ENCODE results near the gene COG6. TPM values are rescaled to one million over a fixed set of nuclear protein-coding genes. Genes with fewer than 3 reads are reported as not detected.

Gene COG6
- total RNA-seq, 1 experiment from 2014 or later = 23.7 TPM

- no peak overlapping the region for H3K4me3 Mint-ChIP-seq (ENCODE audit: low read depth, unreplicated experiment)
- no peaks in the 10 kb centered on the region for H3K4me1 Mint-ChIP-seq (ENCODE audit: low read depth, unreplicated experiment)
- peaks cover 6% of the 10 kb centered on the region for H3K9me3 Mint-ChIP-seq (ENCODE audit: low read depth, unreplicated experiment)
- CTCF ChIA-PET = no interaction called here
- no peaks in the 10 kb centered on the region for H3K27me3 Mint-ChIP-seq (ENCODE audit: unreplicated experiment)
- intact Hi-C loops (cut with micrococcal nuclease; ENCODE audit: unreplicated experiment) = loop anchor here (10.0 kb wide), 1 partner anchor 127 kb away; no protein-coding TSS in a partner anchor
- no TSS peak for BruUV-seq (replicated peaks)
- no peak overlapping the region for H3K27ac Mint-ChIP-seq (ENCODE audit: unreplicated experiment)
- no peak for DNase-seq
- no peak for TF ChIP-seq CTCF (IDR thresholded peaks at IDR 0.05; ENCODE audit: unreplicated experiment)
- H3K36me3 Mint-ChIP-seq (ENCODE audit: insufficient read depth, unreplicated experiment) = no peaks in the 10 kb centered on the region
These were observed 132.6 kb downstream of the COG6 start for GRCh38 chr13:39788102-39788501.

GRCh38 chr13:39789451-39789850 lies 134.0 kb downstream of the COG6 start:
- Mint-ChIP-seq H3K4me3 (ENCODE audit: low read depth, unreplicated experiment) (no peak overlapping the region), H3K36me3 (ENCODE audit: insufficient read depth, unreplicated experiment) (no peaks in the 10 kb centered on the region), H3K4me1 (ENCODE audit: low read depth, unreplicated experiment) (no peaks in the 10 kb centered on the region), H3K27ac (ENCODE audit: unreplicated experiment) (no peak overlapping the region), H3K9me3 (ENCODE audit: low read depth, unreplicated experiment) (peaks cover 6% of the 10 kb centered on the region), H3K27me3 (ENCODE audit: unreplicated experiment) (no peaks in the 10 kb centered on the region)
- BruUV-seq (replicated peaks) = no TSS peak
- no peak for TF ChIP-seq CTCF (IDR thresholded peaks at IDR 0.05; ENCODE audit: unreplicated experiment)
- DNase-seq = no peak
- CTCF ChIA-PET = no interaction called here
- intact Hi-C loops (cut with micrococcal nuclease; ENCODE audit: unreplicated experiment) = loop anchor here (10.0 kb wide), 1 partner anchor 125 kb away; no protein-coding TSS in a partner anchor

Small RNAs within 50 kb of the gene (microRNA-seq; reads per million reads assigned to microRNA genes)
- not detected for gene MIR4305

Other genes starting within 250 kb of the COG6 start
- 0.42 TPM in 1 of 2 replicates, not detected in the other for gene LHFPL6, start 52.5 kb upstream of the COG6 start, total RNA-seq (2022)

Data from Calu3 (cell line).